GM12891 (cell line): ENCODE data around the gene ARHGAP8.

Experiments used
- POLR2A ChIP-seq: IDR thresholded peaks from 2 replicates; pipeline ENCODE4 v1.6.1; 2011; ENCODE audit warnings: low read depth, low read length, control low read depth
- POLR2AphosphoS5 ChIP-seq: IDR thresholded peaks from 2 replicates; pipeline ENCODE4 v1.6.1; 2011; ENCODE audit warnings: low read depth, low read length, control low read depth
- POU2F2 ChIP-seq: IDR thresholded peaks from 2 replicates; pipeline ENCODE4 v1.6.1; 2011; ENCODE audit warnings: low read depth, mild to moderate bottlenecking, control low read depth, low read length, moderate library complexity
- SPI1 ChIP-seq: IDR thresholded peaks from 2 replicates; pipeline ENCODE4 v1.6.1; 2011; ENCODE audit warnings: low read depth, low read length, control low read depth
- TAF1 ChIP-seq: IDR thresholded peaks from 2 replicates; pipeline ENCODE4 v1.6.1; 2011; ENCODE audit warnings: low read depth, low read length, control low read depth

DNA sequence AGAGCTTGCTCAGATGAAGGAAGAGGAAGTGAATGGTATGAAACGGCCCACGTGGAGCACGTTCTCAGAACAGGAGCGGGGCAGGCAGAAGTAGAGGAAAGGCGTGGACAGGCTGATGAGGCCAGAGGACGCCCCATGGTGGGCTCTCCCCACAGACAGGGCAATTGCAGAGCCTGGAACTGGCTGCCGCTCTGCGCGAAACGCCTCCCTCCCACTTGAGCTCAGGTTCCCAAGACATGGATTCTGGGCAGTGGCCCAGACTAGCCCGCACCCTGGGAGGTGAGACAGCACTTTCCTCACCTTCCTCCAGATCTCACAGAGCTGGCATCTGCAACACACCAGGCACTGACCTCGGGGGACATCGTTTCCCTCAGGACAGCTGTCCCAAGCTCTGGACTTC lies 139.9 kb downstream of the ARHGAP8 start:
- TF ChIP-seq POLR2A, result no peak
- no peak for TF ChIP-seq POLR2AphosphoS5
- no peak for TF ChIP-seq TAF1
- TF ChIP-seq POU2F2, result no peak
- no peak for TF ChIP-seq SPI1
